HUDEP-2 (cell line): ENCODE results near the gene E2F2.
"Not testable (repeated sequence)": the region's sequence is repeated elsewhere in the genome, so short reads cannot be mapped to it uniquely, and the experiment has no call there.

Source experiments
- DNase-seq, 76 experiments: peaks; one replicate each; lab custom pipeline; 2025; ENCODE audit not compliant: unreplicated experiment in 76 of 76; lab: John Stamatoyannopoulos, UW

Gene E2F2

GRCh38 chr1:23526329-23527041, 4.5 kb downstream of the E2F2 start:
- peak in 2 of 76 experiments; percentile 12 to 13 for DNase-seq

- no peak for DNase-seq
These were observed 5.3 kb downstream of the E2F2 start for GRCh38 chr1:23525558-23526250.

GRCh38 chr1:23524716-23525401, 6.2 kb downstream of the E2F2 start:
- DNase-seq = peak in 75 of 76 experiments; percentile 40 to 98 (median 85)

- DNase-seq = no peak
These were observed 6.9 kb downstream of the E2F2 start for GRCh38 chr1:23524163-23524562.

GRCh38 chr1:23522244-23522982, 8.6 kb downstream of the E2F2 start:
- no peak for DNase-seq

GRCh38 chr1:23521588-23521987, 9.4 kb downstream of the E2F2 start:
- peak in 20 of 76 experiments; percentile 1 to 43 (median 10) for DNase-seq

- no peak for DNase-seq
These were observed 13.5 kb downstream of the E2F2 start for GRCh38 chr1:23517581-23517980.

GRCh38 chr1:23515905-23516304, 15.1 kb downstream of the E2F2 start:
- DNase-seq = no peak

GRCh38 chr1:23514111-23514679, 16.8 kb downstream of the E2F2 start:
- DNase-seq = peak in 72 of 76 experiments; percentile 12 to 91 (median 67)

GRCh38 chr1:23509896-23510295, 21.1 kb downstream of the E2F2 start:
- DNase-seq = no peak

GRCh38 chr1:23506376-23507107, 24.5 kb downstream of the E2F2 start:
- no peak for DNase-seq

GRCh38 chr1:23505851-23506250, 25.2 kb downstream of the E2F2 start:
- no peak for DNase-seq

GRCh38 chr1:23504156-23504555, 26.9 kb downstream of the E2F2 start:
- not testable (repeated sequence) for DNase-seq

GRCh38 chr1:23502951-23503350, 28.1 kb downstream of the E2F2 start:
- no peak for DNase-seq

- no peak for DNase-seq
These were observed 30.6 kb downstream of the E2F2 start for GRCh38 chr1:23500466-23500865.

GRCh38 chr1:23497777-23498439, 33.1 kb downstream of the E2F2 start:
- DNase-seq = no peak

GRCh38 chr1:23496490-23497181, 34.4 kb downstream of the E2F2 start:
- DNase-seq = peak in 1 of 76 experiments; percentile 40

- DNase-seq = not testable (repeated sequence)
These were observed 36.2 kb downstream of the E2F2 start for GRCh38 chr1:23494836-23495235.

- not testable (repeated sequence) for DNase-seq
These were observed 38.3 kb downstream of the E2F2 start for GRCh38 chr1:23492776-23493175.
